Mesenchymal stem cell (in vitro differentiated cells and primary cell): ENCODE results near the gene MRNIP.
"Not testable (repeated sequence)": the region's sequence is repeated elsewhere in the genome, so short reads cannot be mapped to it uniquely, and the experiment has no call there.

Experiments
- DNase-seq: peaks from one replicate; pipeline ENCODE4 v3.0.0-alpha.2; 2013
- H2AFZ ChIP-seq: one replicate; pipeline ENCODE4 v1.6.1; 2013; ENCODE audit warnings: low read depth, mild to moderate bottlenecking, control low read depth, inconsistent platforms, low read length, moderate library complexity
- H2AK5ac ChIP-seq: 2 replicates; pipeline ENCODE4 v1.6.1; 2013; ENCODE audit warnings: low read length, moderate library complexity, mild to moderate bottlenecking, inconsistent platforms; ENCODE audit not compliant: severe bottlenecking
- H2BK120ac ChIP-seq: one replicate; pipeline ENCODE4 v1.6.1; 2013; ENCODE audit warnings: low read depth, mild to moderate bottlenecking, inconsistent platforms, low read length, moderate library complexity
- H2BK12ac ChIP-seq, 2 experiments: one replicate each; pipeline ENCODE4 v1.6.1; 2013; ENCODE audit warnings: inconsistent platforms in 2 of 2, low read length in 2 of 2, mild to moderate bottlenecking in 2 of 2, moderate library complexity in 2 of 2, control low read depth in 1 of 2
- H2BK15ac ChIP-seq: one replicate; pipeline ENCODE4 v1.6.1; 2013; ENCODE audit warnings: mild to moderate bottlenecking, low read depth, inconsistent platforms; ENCODE audit not compliant: poor library complexity, severe bottlenecking
- H2BK5ac ChIP-seq: 2 replicates; pipeline ENCODE4 v1.6.1; 2013; ENCODE audit warnings: low read depth, mild to moderate bottlenecking, low read length, control low read depth, inconsistent platforms; ENCODE audit not compliant: poor library complexity, severe bottlenecking
- H3K14ac ChIP-seq, 2 experiments: one replicate each; pipeline ENCODE4 v1.6.1; 2013; ENCODE audit warnings: inconsistent platforms in 2 of 2, low read length in 2 of 2, control low read depth in 1 of 2, mild to moderate bottlenecking in 1 of 2, moderate library complexity in 1 of 2
- H3K18ac ChIP-seq, 2 experiments: one replicate each; pipeline ENCODE4 v1.6.1; 2013; ENCODE audit warnings: inconsistent platforms in 2 of 2, low read length in 2 of 2, control low read depth in 1 of 2, low read depth in 1 of 2, mild to moderate bottlenecking in 1 of 2
- H3K23ac ChIP-seq, 2 experiments: one replicate each; pipeline ENCODE4 v1.6.1; 2013; ENCODE audit warnings: inconsistent platforms in 2 of 2, low read length in 2 of 2, mild to moderate bottlenecking in 2 of 2, moderate library complexity in 2 of 2, control low read depth in 1 of 2
- H3K27ac ChIP-seq: 2 replicates; pipeline ENCODE4 v1.5.1; 2013; ENCODE audit warnings: mild to moderate bottlenecking, moderate library complexity, low read length, control low read depth, inconsistent platforms; ENCODE audit not compliant: poor library complexity, severe bottlenecking
- H3K27me3 ChIP-seq, 2 experiments: 2 replicates each; pipeline versions ENCODE4 v1.6.1 to v1.7.0; 2013; ENCODE audit warnings: low read length in 2 of 2, mild to moderate bottlenecking in 2 of 2, moderate library complexity in 2 of 2, control low read depth in 1 of 2, inconsistent platforms in 1 of 2; ENCODE audit not compliant: control insufficient read depth in 1 of 2, insufficient read depth in 1 of 2
- H3K36me3 ChIP-seq, 2 experiments: 2 replicates each; pipeline versions ENCODE4 v1.6.1 to v1.7.0; 2013; ENCODE audit warnings: low read length in 2 of 2, control low read depth in 1 of 2, inconsistent platforms in 1 of 2, low read depth in 1 of 2, mild to moderate bottlenecking in 1 of 2; ENCODE audit not compliant: insufficient read depth in 2 of 2, control insufficient read depth in 1 of 2
- H3K4ac ChIP-seq, 2 experiments: one replicate each; pipeline ENCODE4 v1.6.1; 2013; ENCODE audit warnings: inconsistent platforms in 2 of 2, low read length in 2 of 2, mild to moderate bottlenecking in 2 of 2, moderate library complexity in 2 of 2, control low read depth in 1 of 2, low read depth in 1 of 2
- H3K4me1 ChIP-seq: 2 replicates; pipeline ENCODE4 v1.6.1; 2013; ENCODE audit warnings: low read depth, low read length, control low read depth; ENCODE audit not compliant: control insufficient read depth, insufficient read depth
- H3K4me2 ChIP-seq: 2 replicates; pipeline ENCODE4 v1.6.1; 2013; ENCODE audit warnings: low read length, mild to moderate bottlenecking, inconsistent platforms; ENCODE audit not compliant: poor library complexity, severe bottlenecking
- H3K4me3 ChIP-seq, 2 experiments: 2 replicates each; pipeline versions ENCODE4 v1.5.1 to v1.7.0; 2013; ENCODE audit warnings: low read length in 2 of 2, mild to moderate bottlenecking in 2 of 2, control low read depth in 1 of 2, low read depth in 1 of 2; ENCODE audit not compliant: insufficient read depth in 1 of 2
- H3K79me1 ChIP-seq: replicated peaks from 2 replicates; pipeline ENCODE4 v1.6.1; 2013; ENCODE audit warnings: mild to moderate bottlenecking, control low read depth, low read length, inconsistent platforms; ENCODE audit not compliant: poor library complexity, severe bottlenecking
- H3K9ac ChIP-seq: 2 replicates; pipeline ENCODE4 v1.7.0; 2013; ENCODE audit warnings: mild to moderate bottlenecking, low read length, moderate library complexity
- H3K9me3 ChIP-seq: 2 replicates; pipeline ENCODE4 v1.7.0; 2013; ENCODE audit warnings: mild to moderate bottlenecking, low read length; ENCODE audit not compliant: control insufficient read depth
- H4K8ac ChIP-seq: one replicate; pipeline ENCODE4 v1.6.1; 2013; ENCODE audit warnings: inconsistent platforms, mild to moderate bottlenecking, low read length, moderate library complexity
- H4K91ac ChIP-seq: one replicate; pipeline ENCODE4 v1.6.1; 2013; ENCODE audit warnings: mild to moderate bottlenecking, low read length, inconsistent platforms
- WGBS: methylation state at CpG from one replicate; pipeline ENCODE4 v1.1.7; 2013; ENCODE audit warnings: mixed read lengths; 5-methylcytosine and 5-hydroxymethylcytosine counted together

The MRNIP gene

GRCh38 chr5:179836225-179837019 is 22.2 kb downstream of the MRNIP start:
- peak; percentile 75 for DNase-seq
- Histone ChIP-seq H3K4ac (no peak overlapping the region), H2BK5ac (no peak overlapping the region), H2AK5ac (no peak overlapping the region), H3K27ac (peak overlapping the region; percentile 58), H3K4me3 (no peak overlapping the region), H3K4me1 (peaks cover 30% of the 10 kb centered on the region), H3K36me3 (peaks cover 78 to 79% of the 10 kb centered on the region in 2 experiments), H3K18ac (no peak overlapping the region), H2AFZ (no peak overlapping the region), H2BK12ac (no peak overlapping the region), H2BK120ac (no peak overlapping the region), H2BK15ac (no peak overlapping the region), H4K91ac (no peak overlapping the region), H3K9me3 (no peaks in the 10 kb centered on the region), H4K8ac (no peak overlapping the region), H3K79me1 (peaks cover 7% of the 10 kb centered on the region), H3K9ac (peak overlapping the region; percentile 3), H3K14ac (no peak overlapping the region), H3K4me2 (no peak overlapping the region), H3K27me3 (no peaks in the 10 kb centered on the region), H3K23ac (no peak overlapping the region)
- WGBS, result 96% methylated on average over 18 of the region's 19 CpGs

- not testable (repeated sequence) for H3K9ac ChIP-seq, H2BK15ac ChIP-seq, H2AFZ ChIP-seq, H3K27ac ChIP-seq, H3K4me3 ChIP-seq, H3K23ac ChIP-seq, H3K4me2 ChIP-seq, H3K4ac ChIP-seq, H2BK5ac ChIP-seq, DNase-seq, H3K14ac ChIP-seq, H3K9me3 ChIP-seq, H3K27me3 ChIP-seq, H4K8ac ChIP-seq, H2BK12ac ChIP-seq, H3K18ac ChIP-seq, H2AK5ac ChIP-seq, H4K91ac ChIP-seq, H2BK120ac ChIP-seq
- H3K36me3 ChIP-seq, result peaks cover 79 to 82% of the 10 kb centered on the region in 2 experiments
- H3K79me1 ChIP-seq, result peaks cover 11% of the 10 kb centered on the region
- 96% methylated on average over 13 of the region's 28 CpGs for WGBS
- peaks cover 30% of the 10 kb centered on the region for H3K4me1 ChIP-seq
Measured at GRCh38 chr5:179834871-179835270, 23.7 kb downstream of the MRNIP start.

- 100% methylated on average over 2 of the region's 8 CpGs for WGBS
- no peak overlapping the region for H3K18ac ChIP-seq
Measured at GRCh38 chr5:179834120-179834519, 24.5 kb downstream of the MRNIP start.

GRCh38 chr5:179833709-179834070 is 24.9 kb downstream of the MRNIP start:
- no peak overlapping the region for H2BK120ac ChIP-seq
- no peak overlapping the region for H3K18ac ChIP-seq
- no peak overlapping the region for H2AK5ac ChIP-seq
- no peak overlapping the region for H3K4me2 ChIP-seq
- no peak overlapping the region for H4K91ac ChIP-seq
- no peak overlapping the region for H3K4ac ChIP-seq
- peak overlapping the region; percentile 48 for H3K9ac ChIP-seq
- no peak overlapping the region for H2BK12ac ChIP-seq
- no peak overlapping the region for H2BK5ac ChIP-seq
- H3K27me3 ChIP-seq, result no peaks in the 10 kb centered on the region
- no peak overlapping the region for H2BK15ac ChIP-seq
- no peak overlapping the region for H3K4me3 ChIP-seq
- no peak overlapping the region for H2AFZ ChIP-seq
- no peak overlapping the region for H4K8ac ChIP-seq
- peaks cover 79 to 89% of the 10 kb centered on the region in 2 experiments for H3K36me3 ChIP-seq
- no peak overlapping the region for H3K27ac ChIP-seq
- peaks cover 32% of the 10 kb centered on the region for H3K4me1 ChIP-seq
- H3K14ac ChIP-seq, result no peak overlapping the region
- DNase-seq, result no peak
- peaks cover 18% of the 10 kb centered on the region for H3K79me1 ChIP-seq
- H3K9me3 ChIP-seq, result no peaks in the 10 kb centered on the region
- no peak overlapping the region for H3K23ac ChIP-seq
- 97% methylated on average over 3 of the region's 3 CpGs for WGBS

More at GRCh38 chr5:179834120-179834519, 24.5 kb downstream of the MRNIP start:
- Histone ChIP-seq H2BK120ac (no peak overlapping the region), H3K27ac (no peak overlapping the region), H3K4me2 (no peak overlapping the region), H2BK15ac (no peak overlapping the region), H3K4ac (no peak overlapping the region), H3K14ac (no peak overlapping the region), H2AK5ac (no peak overlapping the region), H3K4me3 (no peak overlapping the region), H3K4me1 (peaks cover 30% of the 10 kb centered on the region), H3K9ac (no peak overlapping the region), H4K8ac (no peak overlapping the region), H3K79me1 (peaks cover 13% of the 10 kb centered on the region), H3K9me3 (no peaks in the 10 kb centered on the region), H3K23ac (no peak overlapping the region), H2BK12ac (peak overlapping the region in 1 of 2 experiments; percentile 45), H3K27me3 (no peaks in the 10 kb centered on the region), H3K36me3 (peaks cover 78 to 85% of the 10 kb centered on the region in 2 experiments), H2BK5ac (no peak overlapping the region), H2AFZ (no peak overlapping the region), H4K91ac (no peak overlapping the region)
- no peak for DNase-seq
